SIG-M5 (cell line): ENCODE data around the gene MYO9A.
"Not testable (repeated sequence)": the region's sequence is repeated elsewhere in the genome, so short reads cannot be mapped to it uniquely, and the experiment has no call there.

Experiments
- DNase-seq: peaks from one replicate; lab custom pipeline; 2025; lab: John Stamatoyannopoulos, UW

The MYO9A gene

DNA sequence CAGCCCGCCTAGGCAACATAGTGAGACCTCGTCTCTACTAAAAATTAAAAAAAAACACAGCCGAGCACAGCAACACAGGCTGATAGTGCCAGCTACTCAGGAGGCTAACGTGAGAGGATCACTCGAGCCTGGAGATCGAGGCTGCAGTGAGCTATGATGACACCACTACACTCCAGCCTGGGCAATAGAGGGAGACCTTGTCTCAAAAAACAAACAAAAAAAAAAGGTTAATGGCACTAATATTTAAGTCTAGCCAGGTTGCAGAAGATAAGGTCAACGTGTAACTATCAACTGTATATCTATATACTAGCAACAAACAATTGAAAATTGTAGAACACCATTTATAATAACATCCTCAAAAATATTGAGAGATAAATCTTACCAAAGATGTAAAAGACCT lies 75.1 kb downstream of the MYO9A start:
- no peak for DNase-seq

DNA sequence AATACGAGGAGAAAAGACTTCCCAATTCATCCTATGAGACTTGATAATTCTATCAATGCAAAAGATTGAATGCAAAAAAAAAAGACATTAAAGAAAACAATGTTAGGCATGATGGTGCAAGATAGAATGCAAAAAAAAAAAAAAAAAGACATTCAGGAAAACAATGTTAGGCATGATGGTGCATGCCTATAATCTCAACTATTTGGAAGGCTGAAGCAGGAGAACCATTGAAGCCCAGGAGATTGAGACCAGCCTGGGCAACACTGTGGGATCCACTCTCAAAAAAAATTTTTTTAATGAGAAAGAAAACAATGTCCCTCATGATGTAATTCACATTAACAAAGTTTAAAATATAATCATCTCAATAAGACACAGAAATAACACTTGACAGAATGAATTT lies 75.9 kb downstream of the MYO9A start:
- no peak for DNase-seq

DNA sequence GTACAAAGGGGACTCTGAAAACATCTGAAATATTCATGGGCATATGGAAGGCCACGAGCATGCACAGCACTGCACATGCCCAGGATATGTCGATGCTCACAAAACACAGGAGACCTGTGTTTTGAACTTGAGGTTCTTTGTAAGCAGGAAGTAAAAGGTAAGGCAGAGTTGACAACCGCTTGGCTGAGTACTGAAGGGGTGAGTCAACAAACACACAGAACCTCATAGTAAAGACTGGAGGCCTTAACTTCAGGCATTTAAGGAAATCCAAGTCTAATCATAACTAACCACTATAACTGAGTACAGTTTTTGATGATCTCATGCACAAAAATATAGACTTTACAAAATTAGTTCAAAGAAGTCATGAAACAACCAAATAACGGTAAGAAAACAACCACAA lies 80.6 kb downstream of the MYO9A start:
- DNase-seq, result no peak

DNA sequence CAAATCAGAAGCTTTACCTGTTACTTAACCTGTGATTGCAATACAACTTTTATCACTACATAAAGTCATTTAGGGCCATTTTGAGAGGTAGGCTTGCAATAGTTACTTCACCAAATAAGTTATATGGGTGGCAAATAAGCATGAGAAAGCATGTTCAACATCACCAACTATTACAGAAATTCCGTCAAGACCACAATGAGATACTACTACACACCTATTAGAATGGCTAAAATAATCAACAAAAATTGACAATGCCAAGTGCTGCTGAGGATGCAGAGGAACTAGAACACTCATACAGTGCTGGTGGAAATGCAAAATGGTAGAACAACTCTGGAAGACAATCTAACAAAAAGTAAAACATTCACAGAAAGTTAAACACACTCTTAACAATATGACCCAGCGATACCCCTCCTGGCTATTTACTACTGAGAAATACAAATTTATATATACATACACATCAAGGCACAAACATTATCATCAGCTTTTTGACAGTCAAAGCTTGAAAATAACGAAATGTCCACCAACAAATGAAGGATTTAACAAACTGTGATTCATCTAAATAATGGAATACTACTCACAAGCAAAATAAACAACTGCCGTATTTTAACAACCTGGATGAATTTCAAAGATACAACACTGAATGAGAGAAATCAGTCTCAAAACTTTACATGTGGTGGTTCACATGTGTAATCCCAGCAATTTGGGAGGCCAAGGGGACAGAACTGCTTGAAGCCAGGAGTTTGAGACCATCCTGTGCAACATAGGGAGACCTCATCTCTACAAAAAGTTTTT lies 82.9 kb downstream of the MYO9A start:
- DNase-seq, result no peak

DNA sequence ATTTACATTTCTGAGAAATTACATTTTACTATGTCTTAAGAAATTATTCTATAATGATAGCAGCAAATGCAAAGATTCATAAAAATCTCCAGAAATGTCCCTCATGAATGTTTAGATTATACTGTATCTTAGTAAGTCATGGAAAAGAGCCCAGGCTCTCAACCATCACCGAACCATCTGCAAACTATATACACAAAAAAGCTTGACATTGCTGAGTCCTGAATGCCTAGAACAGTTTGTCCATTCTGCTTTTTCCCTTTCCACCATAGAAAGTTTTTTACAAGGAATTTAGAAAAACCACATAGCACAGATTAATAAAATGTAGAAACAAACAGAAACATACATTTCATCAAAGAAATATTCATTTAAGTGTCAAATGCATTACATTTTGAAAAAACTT lies 83.6 kb downstream of the MYO9A start:
- no peak for DNase-seq

DNA sequence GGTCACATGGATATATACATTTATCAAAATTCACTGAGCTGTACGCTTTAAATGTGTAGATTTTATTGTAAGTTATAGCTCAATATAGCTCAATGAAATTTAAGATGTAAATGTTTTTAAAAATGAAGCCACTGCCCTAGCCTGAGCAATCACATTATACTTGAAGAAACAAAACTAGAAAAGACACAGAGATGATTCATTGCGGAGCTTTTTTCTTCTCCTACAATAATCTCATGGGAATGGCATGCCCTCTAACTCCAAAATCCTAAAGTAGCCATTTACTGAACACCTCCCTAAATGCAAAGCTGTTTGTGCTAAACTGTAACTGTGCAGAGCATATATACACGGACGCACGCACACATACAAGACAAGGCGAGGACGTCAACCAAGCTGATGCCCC lies 84.2 kb downstream of the MYO9A start:
- no peak for DNase-seq

DNA sequence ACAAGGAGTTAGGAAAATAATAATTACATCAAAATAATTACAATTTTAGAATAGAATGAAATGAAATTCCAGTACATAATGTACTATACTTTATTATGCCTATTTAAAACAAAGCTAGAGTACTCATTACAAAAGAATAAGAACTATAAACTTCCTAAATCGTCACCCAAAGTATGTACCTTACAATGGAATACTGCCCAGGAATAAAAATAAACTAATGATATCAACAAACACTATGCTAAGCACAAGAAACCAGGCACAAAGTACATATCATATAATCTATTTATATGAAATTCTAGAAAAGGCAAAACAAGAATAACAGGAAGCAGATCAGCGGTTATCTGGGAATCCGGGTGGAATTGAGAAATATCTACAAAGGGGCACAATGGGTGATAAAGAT lies 84.7 kb downstream of the MYO9A start:
- DNase-seq, result no peak

DNA sequence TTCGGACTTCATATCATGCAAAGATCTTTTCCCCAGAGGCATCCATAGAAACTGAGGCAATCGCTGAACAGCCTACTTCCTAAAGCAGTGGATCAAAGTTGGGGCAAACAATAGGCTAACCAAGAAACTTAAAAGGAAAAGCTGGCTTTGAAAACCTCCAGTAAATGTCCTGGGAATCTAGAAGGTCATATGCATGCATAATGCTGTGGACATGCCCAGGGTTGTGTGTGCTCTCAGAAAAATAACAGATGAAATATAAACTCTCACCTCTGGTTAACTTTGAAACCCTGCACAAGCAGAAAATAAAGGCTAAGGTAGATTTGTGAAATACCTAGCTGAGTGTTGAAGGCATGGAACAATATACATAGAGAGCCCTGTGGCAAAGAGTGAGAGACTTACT lies 96.3 kb downstream of the MYO9A start:
- DNase-seq, result no peak

DNA sequence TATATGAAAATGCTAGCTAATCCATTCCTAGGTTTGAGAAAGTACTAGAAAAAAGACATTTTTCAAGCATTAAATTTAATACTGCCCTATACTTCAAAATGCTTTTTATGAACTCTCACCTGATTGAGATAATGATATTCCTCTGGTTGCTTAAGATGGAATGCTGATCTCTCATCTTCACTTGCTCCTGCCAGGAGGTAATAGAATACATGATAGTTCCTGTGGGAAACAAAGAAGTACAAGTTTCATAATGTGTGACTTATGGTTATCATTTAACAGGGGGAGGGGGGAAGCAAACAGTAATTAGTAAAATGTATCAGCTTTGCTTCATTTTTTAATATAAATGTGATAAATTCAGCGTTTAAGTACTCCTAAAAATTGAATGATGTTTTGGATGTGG lies 97.2 kb downstream of the MYO9A start:
- DNase-seq, result no peak

DNA sequence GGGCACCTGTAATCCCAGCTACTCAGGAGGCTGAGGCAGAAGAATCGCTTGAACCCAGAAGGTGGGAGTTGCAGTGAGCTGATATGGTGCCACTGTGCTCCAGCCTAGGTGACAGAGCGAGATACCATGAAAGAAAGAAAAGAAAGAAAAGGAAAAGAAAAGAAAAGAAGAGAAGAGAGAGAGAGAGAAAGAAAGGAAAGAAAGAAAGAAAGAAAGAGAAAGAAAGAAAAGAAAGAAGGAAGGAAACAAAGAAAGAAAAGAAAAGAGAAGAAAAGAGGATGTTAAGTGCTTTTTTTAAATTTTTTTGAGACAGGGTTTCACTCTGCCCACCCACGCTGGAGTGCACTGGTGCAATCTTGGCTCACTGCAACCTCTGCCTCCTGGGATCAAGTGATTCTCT lies 103.4 kb downstream of the MYO9A start:
- not testable (repeated sequence) for DNase-seq

DNA sequence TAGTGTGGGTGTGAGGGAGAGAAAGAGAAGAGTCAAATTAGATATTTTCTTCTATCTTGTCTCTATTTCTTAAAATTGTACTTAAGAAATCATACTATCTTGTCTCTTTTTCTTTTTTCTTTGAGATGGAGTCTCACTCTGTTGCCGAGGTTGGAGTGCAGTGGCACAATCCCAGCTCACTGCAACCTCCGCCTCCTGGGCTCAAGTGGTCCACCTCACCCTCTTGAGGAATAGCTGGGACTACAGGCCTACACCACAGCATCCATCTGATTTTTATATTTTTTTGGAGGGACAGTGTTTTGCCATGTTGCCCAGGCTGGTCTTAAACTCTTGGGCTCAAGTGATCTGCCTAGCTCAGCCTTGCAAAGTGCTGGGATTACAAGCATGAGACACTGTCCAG lies 104.2 kb downstream of the MYO9A start:
- DNase-seq, result no peak

DNA sequence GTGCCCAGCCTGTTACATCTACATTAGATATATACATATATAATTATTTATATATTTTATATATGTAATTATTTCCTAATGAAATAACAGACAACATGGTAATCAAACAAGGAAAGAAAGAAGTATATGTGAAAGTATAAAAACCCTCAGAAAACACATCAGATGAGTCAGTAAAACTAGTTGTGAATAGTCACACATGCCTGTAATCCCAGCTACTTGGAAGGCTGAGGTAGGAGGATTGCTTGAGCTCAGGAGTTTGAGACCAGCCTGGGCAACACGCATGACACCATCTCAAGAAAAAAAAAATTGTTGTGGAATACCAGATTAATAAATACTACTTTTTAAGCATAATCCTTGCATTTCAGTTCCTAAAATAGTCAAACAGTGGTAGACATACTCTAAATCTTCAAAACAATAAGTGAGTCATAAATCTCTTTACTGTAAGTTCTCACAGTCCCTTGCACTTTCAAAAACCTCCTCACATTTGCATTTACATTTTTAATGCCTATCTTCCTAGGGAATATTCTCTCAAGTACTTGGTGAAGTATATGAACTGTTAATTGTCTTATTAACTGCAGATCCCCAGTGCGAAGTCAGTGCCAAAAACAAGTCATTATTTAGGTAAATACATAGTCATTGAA lies 106.5 kb downstream of the MYO9A start:
- DNase-seq, result no peak

DNA sequence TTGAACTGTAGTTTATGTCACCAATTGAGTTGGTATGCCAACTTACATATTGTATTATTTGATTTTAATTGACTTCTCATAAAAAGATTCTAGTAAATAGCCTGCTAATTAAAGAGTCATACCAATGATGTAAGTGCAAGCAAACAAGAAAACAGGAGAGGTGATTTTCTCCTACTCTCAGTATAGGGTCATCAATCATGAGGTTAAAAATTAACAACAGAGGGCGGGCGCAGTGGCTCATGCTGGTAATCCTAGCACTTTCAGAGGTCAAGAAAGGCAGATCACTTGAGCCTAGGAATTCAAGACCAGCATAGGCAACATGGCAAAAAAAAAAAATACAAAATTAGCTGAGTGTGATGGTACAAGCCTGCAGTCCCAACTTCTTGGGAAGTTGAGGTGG lies 108.7 kb downstream of the MYO9A start:
- DNase-seq, result no peak

DNA sequence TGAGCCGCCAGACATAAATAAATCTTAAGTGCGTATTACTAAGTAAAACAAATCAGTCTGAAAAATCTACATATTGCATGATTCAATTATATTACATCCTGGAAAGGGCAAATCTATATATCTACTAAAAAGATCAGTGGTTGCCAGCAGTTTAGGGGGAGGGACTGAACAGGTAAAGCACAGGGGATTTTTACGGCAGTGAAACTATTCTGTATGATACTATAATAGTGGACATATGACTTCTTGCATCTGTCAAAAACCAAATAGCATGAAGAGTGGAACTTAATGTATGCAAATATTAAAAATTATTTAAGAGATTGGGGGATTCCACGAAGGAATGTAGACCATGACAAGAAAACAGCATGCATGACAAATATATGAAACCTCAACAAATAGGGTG lies 111.6 kb downstream of the MYO9A start:
- DNase-seq, result no peak

DNA sequence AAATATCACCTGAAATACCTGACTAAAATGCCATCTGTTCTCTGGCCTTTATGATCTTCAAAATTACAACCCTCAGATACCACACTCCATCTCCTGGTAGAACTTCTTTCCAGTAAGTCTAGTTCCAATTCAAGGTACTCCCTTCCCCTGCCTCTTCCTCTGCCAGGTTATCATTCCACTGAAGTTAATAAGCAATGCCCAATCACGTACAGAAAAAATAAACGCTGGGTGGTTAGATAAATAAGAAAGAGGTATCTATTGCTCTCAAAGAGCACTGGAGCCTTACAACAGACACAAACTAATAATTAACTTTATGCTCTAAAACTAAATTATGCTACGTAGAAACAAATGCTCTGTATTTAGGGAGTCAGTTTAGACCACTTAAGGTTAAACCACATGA lies 112.5 kb downstream of the MYO9A start:
- DNase-seq, result no peak

DNA sequence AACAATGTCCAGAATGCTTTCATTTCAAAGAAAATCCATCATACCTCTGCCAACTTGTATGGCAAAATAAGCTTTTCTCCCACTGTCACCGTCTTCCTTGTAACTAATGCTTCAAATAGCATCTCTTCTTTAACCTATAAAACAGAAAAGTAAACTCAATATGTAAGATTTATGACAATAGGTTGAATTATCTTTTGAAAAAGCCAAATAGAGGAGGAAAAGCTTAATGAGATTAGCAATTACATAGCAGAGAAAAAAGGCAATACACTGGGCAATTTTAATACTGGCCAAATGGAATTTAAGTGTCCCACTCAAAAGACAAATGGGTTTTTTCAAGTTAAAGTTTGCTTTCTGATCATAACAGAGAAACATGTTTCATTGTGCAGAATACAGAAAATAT lies 118.1 kb downstream of the MYO9A start:
- no peak for DNase-seq

DNA sequence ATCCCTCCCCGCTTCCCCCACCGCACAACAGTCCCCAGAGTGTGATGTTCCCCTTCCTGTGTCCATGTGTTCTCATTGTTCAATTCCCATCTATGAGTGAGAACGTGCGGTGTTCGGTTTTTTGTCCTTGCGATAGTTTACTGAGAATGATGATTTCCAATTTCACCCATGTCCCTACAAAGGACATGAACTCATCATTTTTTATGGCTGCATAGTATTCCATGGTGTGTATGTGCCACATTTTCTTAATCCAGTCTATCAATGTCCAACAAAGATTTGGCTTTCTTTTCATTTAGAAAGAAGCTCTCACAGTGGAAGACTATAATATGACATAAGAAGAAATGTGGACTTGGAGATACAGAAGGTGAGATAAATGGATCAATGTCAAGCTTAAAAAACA lies 119.2 kb downstream of the MYO9A start:
- not testable (repeated sequence) for DNase-seq

DNA sequence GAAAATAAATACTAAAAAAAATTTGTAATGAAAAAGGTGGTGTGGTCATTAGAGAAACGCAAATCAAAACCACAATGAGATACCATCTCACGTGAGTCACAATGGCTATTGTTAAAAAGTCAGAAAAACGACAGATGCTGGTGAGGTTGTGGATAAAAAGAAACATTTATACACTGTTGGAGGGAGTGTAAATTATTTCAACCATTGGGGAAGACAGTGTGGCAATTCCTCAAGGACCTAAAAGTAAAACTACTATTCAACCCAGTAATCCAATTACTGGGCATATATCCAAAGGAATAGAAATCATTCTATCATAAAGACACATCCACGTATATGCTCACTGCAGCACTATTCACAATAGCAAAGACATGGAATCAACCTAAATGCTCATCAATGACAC lies 120.3 kb downstream of the MYO9A start:
- DNase-seq, result no peak

DNA sequence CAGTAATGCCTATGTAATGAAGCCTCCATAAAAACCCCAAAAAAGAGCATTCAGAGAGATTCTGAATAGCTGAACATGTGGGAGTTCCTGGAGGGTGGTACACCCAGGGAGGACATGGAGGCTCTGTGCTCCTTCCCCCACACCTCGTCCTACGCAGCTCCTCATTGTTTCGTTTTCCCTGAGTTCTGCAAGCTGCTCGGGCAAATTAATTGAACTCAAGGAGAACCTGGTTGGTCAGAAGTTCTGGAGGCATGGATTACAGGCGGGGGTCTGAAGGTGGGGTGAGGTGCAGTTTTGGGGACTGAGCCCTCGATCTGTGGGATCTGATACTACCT lies 142.2 kb downstream of the MYO9A start:
- no peak for DNase-seq

DNA sequence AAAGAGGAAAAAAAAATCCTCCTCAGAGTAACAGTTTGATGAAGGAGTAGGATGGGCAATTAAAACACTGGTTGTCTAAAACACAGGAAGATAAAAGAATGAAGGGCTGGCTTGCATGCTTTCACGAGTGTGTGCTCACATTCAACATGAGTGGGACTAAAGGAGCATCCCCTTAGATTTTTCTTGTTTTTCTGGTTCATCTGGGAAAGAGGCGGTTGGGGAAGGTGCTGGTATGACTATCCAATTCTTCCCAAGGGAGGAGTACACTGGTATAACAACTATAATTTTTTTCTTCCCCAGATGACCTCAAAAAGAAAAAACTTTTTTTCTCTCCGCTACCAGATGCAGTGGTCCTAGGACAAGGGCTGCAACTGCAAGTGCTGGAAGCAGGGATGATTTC lies 143.7 kb downstream of the MYO9A start:
- no peak for DNase-seq

DNA sequence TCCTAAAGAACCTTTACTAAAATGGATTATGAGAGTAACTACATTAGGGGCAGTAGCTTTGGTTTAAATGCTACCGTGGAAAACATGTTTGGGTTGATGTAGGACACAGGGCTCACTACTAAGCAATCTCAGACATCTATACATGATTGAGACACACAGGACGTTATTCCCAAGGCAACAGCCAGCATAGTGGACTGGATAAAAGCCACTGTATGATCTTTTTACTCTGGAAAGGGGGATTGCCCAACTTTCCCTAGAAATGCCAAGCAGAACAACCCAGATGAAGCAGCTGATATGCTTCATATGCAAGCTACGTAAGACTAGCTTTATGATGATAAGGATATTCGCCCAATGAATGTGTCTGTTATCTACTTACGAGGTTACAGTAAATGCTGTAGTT lies 144.6 kb downstream of the MYO9A start:
- no peak for DNase-seq

DNA sequence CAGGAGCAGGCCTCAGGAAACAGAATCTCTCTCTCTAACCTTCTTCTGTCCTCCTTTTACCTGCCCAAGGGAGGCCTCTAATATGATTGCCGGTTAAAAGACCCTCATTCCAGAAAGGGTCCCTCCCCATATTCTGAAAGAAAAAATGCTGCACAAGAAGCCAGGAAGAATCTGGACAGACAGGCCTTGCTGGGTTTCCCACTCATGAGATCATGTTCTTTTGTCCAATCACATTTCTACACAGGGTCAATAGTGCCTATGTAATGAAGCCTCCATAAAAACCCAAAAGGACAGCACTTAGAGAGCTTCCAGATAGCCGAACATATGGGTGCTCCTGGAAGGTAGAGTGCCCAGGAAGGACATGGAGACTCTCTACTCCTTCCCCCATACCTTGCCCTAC lies 146.0 kb downstream of the MYO9A start:
- no peak for DNase-seq

DNA sequence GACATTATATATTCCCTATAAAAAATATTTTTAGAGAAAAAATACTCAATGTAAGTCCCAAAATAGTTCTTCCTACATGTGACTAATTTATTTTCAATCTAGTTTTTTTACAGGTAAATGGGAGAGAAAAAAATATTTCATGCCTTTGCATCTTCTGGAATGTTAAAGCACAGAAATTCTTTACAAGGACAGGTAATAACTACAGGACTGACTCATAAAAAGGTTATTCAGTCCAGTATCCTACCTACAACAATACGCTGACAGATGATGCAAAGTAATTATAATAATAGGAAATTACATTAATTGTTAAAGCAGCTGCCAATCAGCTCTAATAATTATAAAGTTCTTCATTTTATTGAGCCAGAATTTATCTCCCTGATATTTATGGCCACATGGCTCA lies 147.5 kb downstream of the MYO9A start:
- DNase-seq, result no peak

DNA sequence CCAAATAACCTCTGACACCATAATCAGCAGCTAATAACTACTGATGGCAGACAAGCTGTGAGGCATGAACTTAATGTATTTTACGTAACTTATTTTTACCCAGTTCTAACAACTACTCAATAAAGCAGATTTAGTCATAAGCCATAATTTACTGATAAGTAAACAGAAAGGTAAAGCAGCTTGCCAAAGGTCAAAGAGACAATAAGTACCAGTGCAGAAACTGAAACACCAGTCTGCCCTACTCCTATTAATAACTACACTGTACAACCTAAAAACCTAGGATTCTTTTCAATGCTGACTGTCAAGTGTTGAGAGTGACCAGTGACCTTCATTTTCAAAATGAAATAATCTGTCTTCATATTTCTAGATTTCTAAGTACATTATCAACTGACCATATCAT lies 155.4 kb downstream of the MYO9A start:
- no peak for DNase-seq
